IMR-90 (cell line): Measurements from ENCODE around the gene CYYR1. TPM values are rescaled to one million over a fixed set of nuclear protein-coding genes. Genes with fewer than 3 reads are reported as not detected.

Experiments used
- ATAC-seq: fragments of 200-7000 bp; cut with Tn5 transposase; 2 replicates; pipeline ENCODE4 v1.9.1; 2020; ENCODE audit warnings: low read depth, mild to moderate bottlenecking, moderate library complexity
- BruUV-seq: library from RNA; stranded (reverse); fragments of 400-500 nt; replicated peaks from 2 replicates; lab custom pipeline; 2021; lab: Mats Ljungman, UMichigan
- CTCF ChIA-PET: fragments of 300-600 bp; formaldehyde crosslinking; extraction: SDS; loops from one replicate; lab custom pipeline; 2021; ENCODE audit warnings: antibody characterized with exemption; lab: Yijun Ruan, JAX
- POLR2A ChIA-PET: fragments of 300-600 bp; sonication (Branson Sonifier 250); formaldehyde crosslinking; loops from one replicate; lab custom pipeline; 2022; ENCODE audit warnings: antibody characterized with exemption; ENCODE audit not compliant: unreplicated experiment; lab: Charles Lee
- DNase-seq: peaks from one replicate; pipeline ENCODE4 v3.0.0; 2013
- H2AFZ ChIP-seq: replicated peaks from 2 replicates; pipeline ENCODE3; 2013; ENCODE audit warnings: low read length, mild to moderate bottlenecking; ENCODE audit not compliant: poor library complexity
- H2AK5ac ChIP-seq: 2 replicates; pipeline ENCODE4 v1.6.1; 2013; ENCODE audit warnings: low read depth, low read length, inconsistent platforms
- H2AK9ac ChIP-seq: replicated peaks from 2 replicates; pipeline ENCODE3; 2013; ENCODE audit warnings: mild to moderate bottlenecking, low read depth, low read length, moderate library complexity; ENCODE audit not compliant: poor library complexity
- H2BK120ac ChIP-seq: 2 replicates; pipeline ENCODE4 v1.6.1; 2013; ENCODE audit warnings: low read depth, low read length, inconsistent platforms
- H2BK15ac ChIP-seq: 3 replicates; pipeline ENCODE4 v1.6.1; 2013; ENCODE audit warnings: low read depth, low read length, inconsistent platforms
- H2BK20ac ChIP-seq: 2 replicates; pipeline ENCODE4 v1.6.1; 2013; ENCODE audit warnings: low read depth, mild to moderate bottlenecking, inconsistent platforms, low read length, moderate library complexity
- H2BK5ac ChIP-seq: 2 replicates; pipeline ENCODE4 v1.6.1; 2013; ENCODE audit warnings: mild to moderate bottlenecking, low read depth, low read length, inconsistent platforms; ENCODE audit not compliant: poor library complexity, severe bottlenecking
- H3K14ac ChIP-seq: replicated peaks from 2 replicates; pipeline ENCODE4 v1.6.1; 2013; ENCODE audit warnings: low read depth, low read length, inconsistent platforms
- H3K18ac ChIP-seq: 2 replicates; pipeline ENCODE4 v1.6.1; 2013; ENCODE audit warnings: low read depth, low read length, control low read depth
- H3K23ac ChIP-seq: 2 replicates; pipeline ENCODE4 v1.6.1; 2013; ENCODE audit warnings: low read depth, low read length, inconsistent platforms
- H3K27ac ChIP-seq: 2 replicates; pipeline ENCODE4 v1.5.1; 2013; ENCODE audit warnings: mild to moderate bottlenecking, control low read depth, low read length; ENCODE audit not compliant: insufficient read depth
- H3K27me3 ChIP-seq: 2 replicates; pipeline ENCODE4 v1.6.1; 2013; ENCODE audit warnings: low read length; ENCODE audit not compliant: control insufficient read depth, insufficient read depth
- H3K36me3 ChIP-seq: 2 replicates; pipeline ENCODE4 v1.6.1; 2013; ENCODE audit warnings: low read length, mixed read lengths; ENCODE audit not compliant: control insufficient read depth, insufficient read depth
- H3K4ac ChIP-seq: 2 replicates; pipeline ENCODE4 v1.6.1; 2013; ENCODE audit warnings: low read depth, low read length, inconsistent platforms
- H3K4me1 ChIP-seq: 2 replicates; pipeline ENCODE4 v1.6.1; 2013; ENCODE audit warnings: low read length, mixed read lengths; ENCODE audit not compliant: control insufficient read depth, insufficient read depth
- H3K4me2 ChIP-seq: 2 replicates; pipeline ENCODE4 v1.6.1; 2013; ENCODE audit warnings: low read depth, mild to moderate bottlenecking, control low read depth, low read length, moderate library complexity
- H3K4me3 ChIP-seq: 2 replicates; pipeline ENCODE4 v1.5.1; 2013; ENCODE audit warnings: low read depth, mild to moderate bottlenecking, control low read depth, low read length, moderate library complexity; ENCODE audit not compliant: insufficient read depth
- H3K56ac ChIP-seq: 2 replicates; pipeline ENCODE4 v1.6.1; 2013; ENCODE audit warnings: low read length, inconsistent platforms; ENCODE audit not compliant: insufficient read depth; ENCODE audit errors: extremely low read depth
- H3K79me1 ChIP-seq, 2 experiments: 2 replicates each; pipeline ENCODE4 v1.6.1; 2013; ENCODE audit warnings: low read length in 2 of 2, inconsistent platforms in 1 of 2, low read depth in 1 of 2
- H3K9ac ChIP-seq: 2 replicates; pipeline ENCODE4 v1.6.1; 2013; ENCODE audit warnings: low read depth, low read length, control low read depth
- H3K9me1 ChIP-seq: 2 replicates; pipeline ENCODE4 v1.6.1; 2013; ENCODE audit warnings: low read length, inconsistent platforms; ENCODE audit not compliant: insufficient read depth
- H3K9me3 ChIP-seq: 2 replicates; pipeline ENCODE4 v1.6.1; 2013; ENCODE audit warnings: low read length; ENCODE audit not compliant: control insufficient read depth, insufficient read depth
- H4K20me1 ChIP-seq: 2 replicates; pipeline ENCODE4 v1.6.1; 2013; ENCODE audit warnings: low read length, inconsistent platforms; ENCODE audit not compliant: insufficient read depth
- H4K5ac ChIP-seq: 2 replicates; pipeline ENCODE4 v1.6.1; 2013; ENCODE audit warnings: mild to moderate bottlenecking, low read depth, low read length, control low read depth
- H4K8ac ChIP-seq, 2 experiments: 2 replicates each; pipeline ENCODE4 v1.6.1; 2013; ENCODE audit warnings: low read depth in 2 of 2, low read length in 2 of 2, control low read depth in 1 of 2, inconsistent platforms in 1 of 2
- H4K91ac ChIP-seq: 2 replicates; pipeline ENCODE4 v1.6.1; 2013; ENCODE audit warnings: low read depth, low read length, inconsistent platforms; ENCODE audit not compliant: insufficient read depth
- CHD1 ChIP-seq: IDR thresholded peaks from 2 replicates; pipeline ENCODE4 v1.6.1; 2012; ENCODE audit warnings: low read depth, low read length, improper control_type of control experiment
- MAFK ChIP-seq: IDR thresholded peaks from 2 replicates; pipeline ENCODE4 v1.6.1; 2012; ENCODE audit warnings: low read depth, low read length, improper control_type of control experiment
- MAZ ChIP-seq: IDR thresholded peaks from 2 replicates; pipeline ENCODE4 v1.6.1; 2012; ENCODE audit warnings: low read depth, mild to moderate bottlenecking, low read length, improper control_type of control experiment, moderate library complexity, borderline replicate concordance
- MXI1 ChIP-seq: IDR thresholded peaks from 2 replicates; pipeline ENCODE4 v1.6.1; 2012; ENCODE audit warnings: low read depth, mild to moderate bottlenecking, low read length, moderate library complexity, borderline replicate concordance
- NFE2L2 ChIP-seq: fragments of 150-350 bp; IDR thresholded peaks from 2 replicates; pipeline ENCODE4 v1.6.1; 2016; ENCODE audit warnings: low read depth, mild to moderate bottlenecking, low read length
- RAD21 ChIP-seq: IDR thresholded peaks from 2 replicates; pipeline ENCODE4 v1.6.1; 2012; ENCODE audit warnings: low read length, improper control_type of control experiment
- RCOR1 ChIP-seq: IDR thresholded peaks from 2 replicates; pipeline ENCODE4 v1.6.1; 2012; ENCODE audit warnings: mild to moderate bottlenecking, low read length, improper control_type of control experiment; ENCODE audit not compliant: insufficient replicate concordance
- RFX5 ChIP-seq: IDR thresholded peaks from 2 replicates; pipeline ENCODE4 v1.8.0; 2012; ENCODE audit warnings: low read depth, mild to moderate bottlenecking, low read length, moderate library complexity
- USF2 ChIP-seq: fragments of 150-350 bp; IDR thresholded peaks from 2 replicates; pipeline ENCODE4 v1.6.1; 2017; ENCODE audit warnings: mild to moderate bottlenecking, antibody characterized with exemption, low read length, low read depth
- WGBS, 2 experiments: methylation state at CpG; one replicate each; pipeline versions ENCODE4 v1.1.5 to v1.1.7; 2013; ENCODE audit warnings: missing lambda C conversion rate in 2 of 2; ENCODE audit not compliant: insufficient read length in 1 of 2; ENCODE audit errors: extremely low coverage in 2 of 2; 5-methylcytosine and 5-hydroxymethylcytosine counted together
- dilution Hi-C: fragments of 300-500 bp; cut with HindIII; formaldehyde crosslinking; loops from one replicate; pipeline ENCODE4 v1.14.3; 2018; ENCODE audit warnings: low sequenced_read_pairs; ENCODE audit not compliant: unreplicated experiment
- in situ Hi-C: fragments of 300-500 bp; cut with MboI; formaldehyde crosslinking; loops from 3 replicates; pipeline ENCODE4 v1.14.3; 2019; ENCODE audit warnings: low sequenced_read_pairs, inconsistent platforms, mixed read lengths
- intact Hi-C: fragments of 100-400 bp; cut with micrococcal nuclease; formaldehyde crosslinking; loops from 2 replicates; pipeline ENCODE4 v1.10.0; 2022
- polyA plus RNA-seq, 3 experiments: library from polyadenylated mRNA; depleted of rRNA; stranded (reverse); fragments of >200 nt; gene quantifications; 2 replicates each; pipeline ENCODE4 v1.2.3, GENCODE V29; 2012; ENCODE audit warnings: low replicate concordance in 1 of 3
- total RNA-seq: library from RNA; depleted of rRNA; stranded (reverse); fragments of >200 nt; gene quantifications from 2 replicates; pipeline ENCODE4 v1.2.3, GENCODE V29; 2012
- TF ChIP-seq, protein P1 (sequence below): conservative IDR thresholded peaks from 2 replicates; pipeline ENCODE4 v1.5.1; 2012; ENCODE audit warnings: mild to moderate bottlenecking, low read depth, low read length, improper control_type of control experiment
- TF ChIP-seq, protein P2 (sequence below): fragments of 150-350 bp; IDR thresholded peaks from 2 replicates; pipeline ENCODE4 v1.6.1; 2016; ENCODE audit warnings: low read depth, mild to moderate bottlenecking, low read length, moderate library complexity, borderline replicate concordance

CYYR1 gene
- total and polyA plus RNA-seq, 2 of the 4 experiments (the other 2 are of a cell fraction), result not detected

- H3K27me3 ChIP-seq, result no peaks in the 10 kb centered on the region
- no peak overlapping the region for H2AFZ ChIP-seq
- TF ChIP-seq MXI1 (no peak), MAZ (no peak), MAFK (no peak), NFE2L2 (no peak), RFX5 (no peak), RAD21 (no peak), CHD1 (no peak), RCOR1 (no peak), USF2 (no peak)
- TF ChIP-seq, protein P1, sequence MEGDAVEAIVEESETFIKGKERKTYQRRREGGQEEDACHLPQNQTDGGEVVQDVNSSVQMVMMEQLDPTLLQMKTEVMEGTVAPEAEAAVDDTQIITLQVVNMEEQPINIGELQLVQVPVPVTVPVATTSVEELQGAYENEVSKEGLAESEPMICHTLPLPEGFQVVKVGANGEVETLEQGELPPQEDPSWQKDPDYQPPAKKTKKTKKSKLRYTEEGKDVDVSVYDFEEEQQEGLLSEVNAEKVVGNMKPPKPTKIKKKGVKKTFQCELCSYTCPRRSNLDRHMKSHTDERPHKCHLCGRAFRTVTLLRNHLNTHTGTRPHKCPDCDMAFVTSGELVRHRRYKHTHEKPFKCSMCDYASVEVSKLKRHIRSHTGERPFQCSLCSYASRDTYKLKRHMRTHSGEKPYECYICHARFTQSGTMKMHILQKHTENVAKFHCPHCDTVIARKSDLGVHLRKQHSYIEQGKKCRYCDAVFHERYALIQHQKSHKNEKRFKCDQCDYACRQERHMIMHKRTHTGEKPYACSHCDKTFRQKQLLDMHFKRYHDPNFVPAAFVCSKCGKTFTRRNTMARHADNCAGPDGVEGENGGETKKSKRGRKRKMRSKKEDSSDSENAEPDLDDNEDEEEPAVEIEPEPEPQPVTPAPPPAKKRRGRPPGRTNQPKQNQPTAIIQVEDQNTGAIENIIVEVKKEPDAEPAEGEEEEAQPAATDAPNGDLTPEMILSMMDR, result no peak
- TF ChIP-seq, protein P2, sequence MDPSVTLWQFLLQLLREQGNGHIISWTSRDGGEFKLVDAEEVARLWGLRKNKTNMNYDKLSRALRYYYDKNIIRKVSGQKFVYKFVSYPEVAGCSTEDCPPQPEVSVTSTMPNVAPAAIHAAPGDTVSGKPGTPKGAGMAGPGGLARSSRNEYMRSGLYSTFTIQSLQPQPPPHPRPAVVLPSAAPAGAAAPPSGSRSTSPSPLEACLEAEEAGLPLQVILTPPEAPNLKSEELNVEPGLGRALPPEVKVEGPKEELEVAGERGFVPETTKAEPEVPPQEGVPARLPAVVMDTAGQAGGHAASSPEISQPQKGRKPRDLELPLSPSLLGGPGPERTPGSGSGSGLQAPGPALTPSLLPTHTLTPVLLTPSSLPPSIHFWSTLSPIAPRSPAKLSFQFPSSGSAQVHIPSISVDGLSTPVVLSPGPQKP, result no peak
- H3K36me3 ChIP-seq, result no peaks in the 10 kb centered on the region
- no peak overlapping the region for H3K23ac ChIP-seq
- no TSS peak for BruUV-seq
- POLR2A ChIA-PET, result no interaction called here
- H3K9me3 ChIP-seq, result 0 out of 2 replicates have a peak, but pooled peaks cover 2% of the 10 kb centered on the region
- no peak overlapping the region for H2AK5ac ChIP-seq
- no peak overlapping the region for H3K4me3 ChIP-seq
- CTCF ChIA-PET, result no interaction called here
- ATAC-seq (no peak), DNase-seq (no peak)
- H3K79me1 ChIP-seq, result no peaks in the 10 kb centered on the region
- no peak overlapping the region for H4K5ac ChIP-seq
- no peak overlapping the region for H2BK15ac ChIP-seq
- intact Hi-C loops, result no loop called here
- no peak overlapping the region for H4K91ac ChIP-seq
- no peak overlapping the region for H2BK5ac ChIP-seq
- no peak overlapping the region for H2BK20ac ChIP-seq
- no peak overlapping the region for H3K9ac ChIP-seq
- no peaks in the 10 kb centered on the region for H3K4me1 ChIP-seq
- H3K14ac ChIP-seq, result no peak overlapping the region
- in situ Hi-C loops, result no loop called here
- no peak overlapping the region for H3K27ac ChIP-seq
- dilution Hi-C loops, result no loop called here
- no peak overlapping the region for H3K18ac ChIP-seq
- H3K4ac ChIP-seq, result no peak overlapping the region
- no peaks in the 10 kb centered on the region for H3K9me1 ChIP-seq
- WGBS, 2 experiments, result 20% methylated on average over 1 of the region's 5 CpGs; no CpG with 5 or more reads in 1 of the 2 experiments
- no peak overlapping the region for H3K56ac ChIP-seq
- no peak overlapping the region for H4K8ac ChIP-seq
- no peak overlapping the region for H2BK120ac ChIP-seq
- no peak overlapping the region for H3K4me2 ChIP-seq
- no peaks in the 10 kb centered on the region for H4K20me1 ChIP-seq
- H2AK9ac ChIP-seq, result no peak overlapping the region
Observed at GRCh38 chr21:26453267-26453666, 119.8 kb downstream of the CYYR1 start.
